HG03097 (cell line): ENCODE measurements around the gene HOMER2.
"Not testable (repeated sequence)": the region's sequence is repeated elsewhere in the genome, so short reads cannot be mapped to it uniquely, and the experiment has no call there.

ENCODE experiments used
- ATAC-seq: cut with Tn5 transposase; IDR thresholded peaks from one replicate; pipeline ENCODE4 v1.9.1; 2021; ENCODE audit not compliant: unreplicated experiment, low FRiP score

HOMER2 gene

DNA sequence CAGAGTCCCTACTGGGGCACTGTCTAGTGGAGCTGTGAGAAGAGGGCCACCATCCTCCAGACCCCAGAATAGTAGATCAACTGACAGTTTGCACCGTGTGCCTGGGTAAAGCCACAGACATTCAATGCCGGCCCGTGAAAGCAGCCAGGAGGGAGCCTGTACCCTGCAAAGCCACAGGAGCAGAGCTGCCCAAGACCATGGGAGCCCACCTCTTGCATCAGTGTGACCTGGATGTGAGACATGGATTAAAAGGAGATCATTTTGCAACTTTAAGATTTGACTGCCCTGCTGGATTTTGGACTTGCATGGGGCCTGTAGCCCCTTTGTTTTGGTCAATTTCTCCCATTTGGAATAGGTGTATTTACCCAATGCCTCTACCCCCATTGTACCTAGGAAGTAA is 86.5 kb downstream of the HOMER2 start:
- ATAC-seq, result not testable (repeated sequence)

DNA sequence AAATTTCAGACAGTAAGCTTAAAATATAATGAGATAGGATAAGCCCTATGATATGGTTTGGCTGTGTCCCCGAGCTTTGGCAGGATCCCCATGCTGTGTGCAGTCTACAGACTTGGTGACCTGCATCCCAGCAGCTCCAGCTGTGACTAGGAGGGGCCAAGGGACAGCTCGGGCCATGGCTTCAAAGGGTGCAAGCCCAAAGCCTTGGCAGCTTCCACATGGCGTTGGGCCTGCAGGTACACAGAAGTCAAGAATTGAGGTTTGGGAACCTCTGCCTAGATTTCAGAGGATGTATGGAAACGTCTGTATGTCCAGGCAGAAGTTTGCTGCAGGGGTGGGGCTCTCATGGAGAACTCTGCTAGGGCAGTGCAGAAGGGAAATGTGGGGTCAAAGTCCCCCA is 86.9 kb downstream of the HOMER2 start:
- ATAC-seq, result not testable (repeated sequence)

DNA sequence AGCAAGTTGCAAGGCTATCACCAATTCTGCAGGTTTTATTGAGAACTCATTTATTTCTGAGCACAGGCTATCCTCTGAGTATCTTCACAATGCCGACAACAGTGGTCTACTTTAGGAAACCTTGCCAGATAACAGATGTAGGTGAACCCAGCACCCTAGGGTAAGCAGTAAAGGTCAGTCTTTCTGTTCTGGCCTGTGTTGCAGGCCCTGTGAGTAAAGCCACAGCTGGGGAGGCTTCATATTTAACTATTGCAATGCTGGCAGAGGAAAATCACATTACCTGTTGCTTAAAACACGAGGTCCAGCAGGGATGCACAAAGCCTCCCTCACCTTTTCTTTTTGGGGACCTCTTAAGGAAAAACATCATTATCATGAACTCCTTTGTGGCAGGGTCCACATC is 87.6 kb downstream of the HOMER2 start:
- no peak for ATAC-seq

DNA sequence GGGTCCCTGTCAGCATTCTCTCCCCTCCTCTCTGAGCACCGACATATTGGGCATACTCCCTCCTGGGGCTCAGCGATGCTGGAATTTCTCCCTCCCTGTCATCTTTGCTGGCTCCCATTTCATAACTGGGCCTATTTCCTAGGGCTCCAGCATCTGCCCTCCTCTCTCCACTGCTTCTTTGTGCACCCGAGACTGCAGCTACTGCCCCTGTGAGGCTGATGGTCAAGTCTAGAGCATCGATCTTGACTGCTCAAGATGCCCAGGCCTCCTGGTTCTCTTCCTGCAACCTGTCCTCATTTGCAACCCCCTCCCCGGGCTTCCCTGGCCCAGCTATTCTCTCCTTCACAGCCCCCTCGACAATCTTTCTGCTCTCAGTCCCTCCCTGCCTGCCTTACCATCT is 89.6 kb downstream of the HOMER2 start:
- ATAC-seq, result no peak

DNA sequence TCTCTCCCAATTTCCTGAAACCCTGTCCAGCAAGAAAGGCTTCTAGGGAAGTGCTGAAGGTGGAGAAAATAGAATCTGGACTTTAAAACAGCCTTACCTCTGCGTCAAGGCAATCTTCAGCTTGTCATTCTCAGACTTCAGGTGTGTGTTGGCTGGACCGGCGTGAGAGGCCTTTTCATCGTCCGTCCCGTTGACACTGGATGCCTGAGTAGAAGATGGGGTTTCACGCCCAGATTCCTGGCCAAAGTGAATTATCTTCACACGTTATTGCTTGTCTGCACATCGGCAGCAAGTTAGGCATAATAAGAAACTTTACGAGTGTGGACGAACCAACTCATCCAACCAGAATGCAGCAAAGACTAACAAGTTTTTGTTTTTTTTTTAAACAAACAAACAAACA is 93.6 kb downstream of the HOMER2 start:
- ATAC-seq, result no peak

DNA sequence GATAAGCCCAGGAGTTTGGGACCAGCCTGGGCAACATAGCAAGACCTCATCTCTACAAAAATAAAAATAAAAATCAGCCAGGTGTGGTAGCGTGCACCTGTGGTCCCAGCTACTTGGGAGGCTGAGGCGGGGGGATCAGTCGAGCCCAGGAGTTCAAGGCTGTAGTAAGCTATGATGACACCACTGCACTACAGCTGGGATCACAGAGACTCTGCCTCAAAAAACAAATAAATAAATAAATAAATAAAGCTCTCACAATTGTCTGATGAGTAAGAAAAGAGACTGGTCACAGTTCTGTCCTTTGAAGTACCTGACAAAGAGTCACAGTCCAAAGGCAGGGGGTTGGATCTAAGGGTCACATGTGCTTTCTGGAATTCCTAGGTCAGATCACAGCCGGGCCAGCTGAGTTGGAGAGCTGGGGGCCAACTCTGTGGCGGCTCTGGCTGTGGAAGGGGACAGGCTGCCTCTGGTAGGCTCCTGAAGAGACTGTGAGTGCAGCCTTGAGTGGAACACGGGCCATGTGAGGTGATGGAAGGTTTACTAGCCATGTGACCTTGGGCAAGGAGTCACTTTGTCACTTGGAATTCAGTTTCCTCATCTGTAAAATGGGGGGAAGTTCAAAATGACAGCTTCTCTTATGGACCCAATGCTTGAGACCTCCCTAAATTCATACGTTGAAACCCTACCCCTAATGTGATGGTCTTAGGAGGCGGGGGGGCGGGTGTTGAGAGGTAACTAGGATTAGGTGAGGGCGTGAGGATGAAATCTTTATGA is 95.9 kb downstream of the HOMER2 start:
- ATAC-seq, result no peak

DNA sequence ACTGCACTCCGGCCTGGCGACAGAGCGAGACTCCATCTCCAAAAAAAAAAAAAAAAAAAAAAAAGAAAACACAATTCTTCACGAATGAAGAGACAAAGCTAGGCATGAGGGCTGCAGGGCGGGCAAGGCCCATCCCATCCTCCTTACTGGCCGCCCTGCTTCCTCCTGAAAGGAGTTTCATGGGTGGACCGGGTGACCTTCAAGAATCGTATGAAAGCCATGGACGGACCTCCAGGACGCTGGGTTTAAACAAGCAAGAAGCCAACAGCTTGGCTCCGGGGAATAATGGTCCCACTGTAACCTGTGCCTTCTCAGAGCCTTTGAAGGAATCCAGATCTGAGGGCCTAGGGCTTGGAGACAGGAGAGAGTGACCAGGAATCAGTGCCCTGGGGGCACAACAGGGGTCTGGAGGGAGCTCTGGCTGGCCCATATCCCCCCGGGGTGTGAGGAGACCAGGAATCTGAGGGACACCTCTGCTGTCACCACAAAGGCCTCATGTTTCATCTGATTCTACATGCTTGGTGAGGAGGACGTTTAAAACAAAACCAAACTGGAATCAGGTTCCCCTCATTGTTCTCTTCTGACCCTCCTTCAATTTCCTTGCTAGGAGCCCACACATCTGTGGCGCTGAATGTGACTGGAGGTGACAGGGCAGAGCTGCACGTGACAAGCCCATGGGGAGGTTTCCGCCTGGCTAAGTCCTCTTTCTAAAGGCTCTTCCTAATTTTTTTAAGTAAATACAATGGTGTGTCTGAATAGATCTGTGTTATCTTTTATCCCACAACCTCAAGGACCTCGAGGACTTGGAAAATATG is 97.0 kb downstream of the HOMER2 start:
- no peak for ATAC-seq

DNA sequence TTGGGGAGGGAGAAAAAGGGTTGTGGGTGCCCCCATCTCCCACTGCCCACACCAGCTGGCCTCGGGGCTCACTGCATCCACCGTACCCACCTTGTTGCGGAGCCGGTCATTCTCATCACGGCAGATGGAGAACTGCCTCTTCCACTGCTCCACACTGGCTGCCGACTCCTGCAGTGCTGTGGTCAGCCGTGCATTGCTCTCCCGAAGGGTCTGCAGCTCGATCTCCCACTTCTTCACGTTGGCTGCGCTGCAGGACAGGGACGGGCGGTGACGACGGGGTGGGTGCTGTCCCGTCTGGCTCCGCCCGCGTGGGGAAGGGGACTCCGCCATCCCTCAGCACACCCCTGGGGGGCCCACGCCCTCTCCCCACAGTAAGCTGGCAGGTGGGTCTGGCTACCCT is 98.0 kb downstream of the HOMER2 start:
- no peak for ATAC-seq

DNA sequence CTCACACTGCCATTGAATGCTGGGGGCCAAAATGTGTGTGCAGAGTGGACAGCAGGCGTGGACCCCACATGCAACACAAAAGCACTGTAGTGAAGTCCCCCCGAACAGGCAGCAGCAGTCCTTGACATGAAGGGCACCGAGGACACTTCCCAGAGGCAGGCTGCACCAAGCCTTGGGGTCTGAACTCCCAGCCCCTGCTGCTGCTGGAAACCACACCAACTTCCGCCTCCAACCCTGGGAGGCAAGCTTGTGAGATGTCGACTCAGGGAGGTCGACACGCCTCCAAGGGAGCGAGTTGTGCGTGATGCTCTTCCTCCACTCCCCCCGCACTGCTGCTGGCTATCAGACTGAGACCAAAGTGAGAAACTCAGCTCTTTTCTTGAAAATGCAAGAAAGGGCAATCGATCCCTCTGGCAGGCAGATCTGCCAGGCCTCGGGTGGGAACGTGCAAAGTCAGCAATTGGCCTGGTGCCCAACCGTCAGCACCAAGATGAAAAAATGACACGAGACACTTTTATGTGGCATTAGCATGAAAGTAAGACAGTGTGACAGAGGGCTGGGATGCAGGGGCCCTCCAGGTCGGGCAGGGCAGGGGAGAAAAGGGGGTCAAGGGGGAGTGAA is 99.5 kb downstream of the HOMER2 start:
- no peak for ATAC-seq

DNA sequence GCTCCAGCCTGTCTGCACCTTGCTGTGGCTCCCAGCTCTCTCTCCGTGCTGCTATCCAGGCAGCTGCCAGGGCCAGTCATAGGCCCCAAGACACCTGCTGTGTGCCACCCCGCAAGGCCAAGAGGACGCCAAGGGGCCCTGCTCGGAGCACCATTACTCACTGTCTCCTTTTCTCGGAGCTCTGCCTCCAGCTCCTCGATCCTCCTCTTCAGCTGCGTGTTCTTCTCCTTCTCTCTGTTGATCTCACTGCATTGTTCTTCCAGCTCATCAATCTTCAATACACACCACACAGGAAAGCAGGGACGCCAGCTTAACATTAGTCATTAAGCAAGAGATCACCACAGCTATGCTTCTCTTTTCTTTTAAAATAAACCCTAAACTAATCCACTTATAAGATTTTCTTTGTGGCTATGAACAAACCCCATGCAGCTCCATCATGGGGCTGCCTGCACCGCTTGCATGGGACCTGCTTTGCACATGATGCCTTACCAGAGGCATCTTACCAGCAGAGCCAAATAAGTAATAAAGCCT is 100.5 kb downstream of the HOMER2 start:
- no peak for ATAC-seq

DNA sequence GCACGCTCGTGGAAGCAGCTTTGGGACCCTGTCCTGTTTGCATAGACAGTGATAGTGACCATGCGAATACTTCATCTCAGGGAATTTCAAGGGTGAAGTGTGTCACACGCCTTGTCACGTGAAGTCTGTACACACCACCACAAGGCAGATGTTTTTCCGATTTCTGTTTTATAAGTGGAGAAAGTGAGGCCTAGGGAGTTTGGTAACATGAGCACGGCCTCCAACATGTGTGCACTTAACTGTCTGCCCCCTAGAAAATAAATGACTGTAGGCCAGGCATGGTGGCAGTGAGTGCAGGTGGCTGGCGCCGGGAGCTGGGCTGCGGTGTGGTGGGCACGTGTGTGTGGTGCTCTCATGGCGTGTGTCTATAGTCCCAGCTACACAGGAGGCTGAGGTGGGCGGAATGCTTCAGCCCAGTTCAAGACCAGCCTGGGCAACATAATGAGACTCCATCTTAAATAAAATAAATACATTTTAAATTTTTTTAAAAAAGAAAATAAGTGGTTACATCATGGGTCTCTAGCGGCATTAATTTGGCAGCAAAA is 101.1 kb downstream of the HOMER2 start:
- ATAC-seq, result no peak

DNA sequence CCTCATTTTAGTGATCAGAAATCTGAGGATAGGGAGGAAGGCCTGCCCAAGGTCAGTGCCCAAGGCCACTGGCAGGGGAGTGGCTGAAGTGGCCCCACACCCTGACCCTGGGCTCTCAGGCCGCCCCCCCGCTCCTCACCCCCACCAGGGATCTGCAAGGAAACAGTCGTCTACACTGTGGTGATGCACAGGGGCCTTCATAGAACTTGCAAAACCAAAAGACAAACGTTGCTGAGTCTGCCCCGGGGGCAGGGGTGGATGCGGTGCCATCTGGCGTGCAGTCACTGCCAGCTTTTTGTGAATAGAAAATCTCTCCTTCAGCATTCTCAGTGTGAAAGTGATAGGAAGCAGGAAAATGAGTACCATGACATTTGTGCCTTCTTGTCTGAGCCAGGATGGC is 101.8 kb downstream of the HOMER2 start:
- ATAC-seq, result no peak

DNA sequence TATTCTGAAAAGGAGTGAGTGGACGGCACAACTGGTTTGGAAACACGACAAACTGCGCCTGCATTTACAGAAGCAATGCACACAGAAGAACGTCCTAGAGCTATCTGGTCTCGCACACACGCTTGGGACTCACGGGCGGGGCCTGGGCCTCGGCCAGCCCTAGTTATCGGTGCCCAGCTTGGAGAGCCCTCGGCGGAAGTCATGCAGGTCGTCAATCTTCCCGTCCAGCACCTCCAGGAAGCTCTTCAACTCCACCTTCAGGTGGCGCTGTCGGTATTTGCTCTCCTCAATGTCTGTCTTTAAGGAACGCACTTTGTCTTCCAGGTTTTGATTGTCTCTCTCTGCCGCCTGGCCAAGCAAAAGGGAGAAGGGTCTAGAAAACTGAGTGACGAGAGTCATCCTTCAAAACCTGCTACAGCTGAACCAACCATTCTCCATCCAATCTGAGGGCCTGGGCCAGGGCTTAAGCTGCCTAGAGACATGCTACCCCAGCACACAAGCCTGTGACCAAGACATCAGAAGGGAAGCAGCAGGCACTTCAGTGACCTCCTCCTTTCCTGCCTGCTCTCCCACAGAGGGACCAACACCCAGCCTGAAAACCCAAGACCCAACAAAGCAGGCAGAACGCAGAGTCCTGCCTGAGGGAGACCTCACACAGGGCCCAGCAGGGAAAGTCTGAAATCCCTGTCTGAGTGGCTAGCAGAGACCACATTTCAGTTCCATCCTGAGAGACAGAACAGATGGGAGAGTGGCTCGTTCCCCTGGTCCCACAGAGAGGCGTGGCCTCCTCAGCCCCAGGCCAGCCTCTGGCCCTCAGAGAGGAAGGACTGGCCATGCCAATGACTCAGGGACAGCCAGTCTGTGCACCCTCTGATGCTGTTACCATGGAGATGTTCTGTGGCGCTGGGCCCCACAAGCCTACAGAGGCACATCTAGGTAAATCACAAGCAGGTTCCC is 102.7 kb downstream of the HOMER2 start:
- ATAC-seq, result no peak

DNA sequence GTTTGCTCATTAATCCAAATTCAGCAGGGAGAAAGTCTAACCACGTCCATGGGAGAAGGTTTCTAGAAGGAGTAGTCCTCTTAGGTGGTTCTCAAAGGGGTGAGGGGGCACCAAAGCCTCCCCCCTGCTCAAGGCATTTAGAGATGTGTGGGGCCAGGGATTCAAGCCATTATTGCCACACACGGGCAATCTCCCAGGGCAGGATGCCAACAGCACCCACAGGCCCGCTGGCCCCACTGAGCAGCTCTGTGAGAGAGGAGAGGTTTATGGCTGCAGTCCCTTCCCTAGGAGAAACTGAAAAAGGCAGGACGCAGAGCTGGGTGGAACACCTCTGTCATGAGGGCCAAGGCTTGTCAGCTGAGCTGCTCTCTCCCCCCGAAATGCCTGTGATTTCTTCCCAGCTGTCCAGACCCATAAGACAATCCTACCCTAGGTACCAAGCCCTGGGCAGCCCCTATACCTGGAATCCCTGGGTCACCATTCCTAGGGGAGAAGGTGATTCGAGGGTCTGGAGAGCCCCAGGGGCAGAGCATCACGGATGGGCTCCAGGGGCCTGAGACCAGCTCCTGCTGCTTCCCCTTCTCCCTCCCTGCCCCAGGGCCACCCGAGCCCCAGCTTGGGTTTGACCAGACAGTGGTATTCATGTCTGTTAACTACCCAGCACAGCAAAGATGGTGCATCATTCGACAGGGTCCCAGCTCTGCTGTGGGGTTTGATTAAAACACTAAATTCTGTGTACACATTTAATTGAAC is 104.1 kb downstream of the HOMER2 start:
- ATAC-seq, result no peak

DNA sequence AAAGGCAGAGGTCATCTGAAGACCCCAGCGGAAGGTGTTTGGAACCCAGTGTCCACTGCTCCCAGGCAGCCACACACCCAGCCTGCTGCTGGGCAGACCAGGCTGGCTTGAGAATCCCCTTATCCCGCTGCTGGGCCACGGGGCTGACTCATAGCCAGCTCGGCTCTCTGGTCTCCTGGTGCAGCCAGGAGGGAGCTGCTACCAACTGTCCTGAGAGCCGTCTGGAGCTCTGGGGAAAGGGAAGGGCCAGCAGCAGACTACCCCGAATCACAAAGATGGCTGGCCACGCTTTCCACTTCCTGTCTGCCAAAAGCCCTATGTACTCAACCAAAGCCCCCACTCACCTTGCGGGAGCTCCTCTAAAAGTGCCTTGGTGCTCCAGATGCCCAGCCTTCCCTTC is 104.8 kb downstream of the HOMER2 start:
- ATAC-seq, result no peak

DNA sequence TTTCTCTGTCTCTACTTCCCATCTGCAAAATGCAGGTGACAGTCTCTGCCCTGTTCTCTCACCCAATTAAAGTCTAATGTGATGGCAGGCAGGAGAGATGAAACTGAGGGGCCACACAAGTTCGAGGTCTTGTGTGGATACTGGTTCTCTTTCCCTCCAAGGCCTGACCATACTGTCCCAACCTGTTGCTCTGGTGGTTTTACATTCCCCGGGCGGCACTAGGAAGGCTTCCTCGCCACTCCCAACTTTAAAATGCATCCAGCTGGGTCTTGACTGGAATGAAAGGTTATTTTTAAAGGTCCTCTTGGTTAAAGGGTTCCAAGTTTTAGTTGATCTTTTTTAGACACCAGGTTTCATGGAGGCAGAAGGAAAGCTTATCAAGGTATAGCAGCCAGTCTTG is 105.9 kb downstream of the HOMER2 start:
- ATAC-seq, result no peak

DNA sequence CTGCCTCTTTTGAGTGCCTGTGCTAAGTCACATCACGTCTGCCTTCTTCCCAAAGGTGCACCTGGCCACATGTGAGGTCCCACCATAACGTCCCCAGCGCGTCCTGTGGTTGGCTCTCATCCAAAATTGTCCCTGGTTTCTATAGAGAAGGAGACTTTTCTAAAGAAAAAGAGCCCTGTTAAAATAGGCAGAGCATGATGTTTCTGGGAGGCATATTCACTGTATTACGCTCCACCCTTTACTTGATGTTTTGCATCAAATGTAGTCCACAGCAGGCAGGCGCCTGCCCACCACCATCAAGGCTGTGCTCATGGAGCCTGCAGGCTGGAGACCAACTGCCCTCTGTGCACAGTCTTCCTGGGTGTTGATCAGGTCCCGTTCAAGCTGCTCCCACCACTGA is 106.8 kb downstream of the HOMER2 start:
- no peak for ATAC-seq

DNA sequence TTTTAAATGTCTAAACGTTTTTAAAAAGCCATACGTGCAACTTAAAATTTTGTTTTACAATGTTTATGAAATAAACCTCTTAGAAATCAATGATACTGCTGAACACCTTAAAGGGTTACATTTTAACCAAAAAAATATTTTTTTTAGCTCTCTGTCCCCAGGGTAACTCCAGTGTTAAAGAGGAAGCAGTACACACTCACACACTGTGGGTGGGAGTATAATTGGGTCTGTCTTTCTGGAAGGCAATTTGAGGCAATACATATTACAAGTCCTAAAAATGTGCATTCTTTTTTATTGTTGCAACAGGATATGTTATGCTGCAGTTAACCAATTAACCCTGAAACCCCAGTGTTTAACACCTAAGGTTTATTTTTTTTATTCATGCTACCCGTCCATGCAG is 109.0 kb downstream of the HOMER2 start:
- no peak for ATAC-seq

DNA sequence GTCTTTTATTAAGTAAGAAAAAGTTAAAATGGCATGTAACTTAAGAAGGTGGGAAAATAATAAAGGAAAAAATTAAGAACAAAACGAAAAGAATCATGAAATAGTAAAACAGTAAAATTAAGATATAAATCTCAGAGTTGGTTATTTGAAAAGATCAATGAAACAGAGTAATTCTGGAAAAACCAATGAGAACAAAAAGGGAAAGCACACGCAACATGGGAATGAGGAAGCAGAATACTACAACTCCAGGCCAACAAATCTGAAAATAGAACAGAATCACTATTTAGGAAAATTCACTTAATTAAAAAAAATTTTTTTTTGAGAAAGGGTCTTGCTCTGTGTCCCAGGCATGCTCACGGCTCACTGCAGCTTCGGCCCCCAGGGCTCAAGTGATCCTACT is 112.4 kb downstream of the HOMER2 start:
- ATAC-seq, result no peak
